IPS-20b (cell line): ENCODE measurements around the gene FAM149B1.
"Not testable (repeated sequence)": the region's sequence is repeated elsewhere in the genome, so short reads cannot be mapped to it uniquely, and the experiment has no call there.

Source experiments
- H3K27ac ChIP-seq: one replicate; pipeline ENCODE4 v1.5.1; 2013; ENCODE audit warnings: low read length
- H3K27me3 ChIP-seq: 2 replicates; pipeline ENCODE4 v1.6.1; 2013; ENCODE audit warnings: mild to moderate bottlenecking, low read length, inconsistent platforms; ENCODE audit not compliant: insufficient read depth
- H3K36me3 ChIP-seq: 2 replicates; pipeline ENCODE4 v1.6.1; 2013; ENCODE audit warnings: low read depth, mild to moderate bottlenecking, inconsistent platforms, low read length, moderate library complexity; ENCODE audit not compliant: insufficient read depth
- H3K4me1 ChIP-seq: 2 replicates; pipeline ENCODE4 v1.6.1; 2013; ENCODE audit warnings: mild to moderate bottlenecking, control low read depth, inconsistent platforms, low read length, moderate library complexity; ENCODE audit not compliant: insufficient read depth
- H3K4me3 ChIP-seq: 2 replicates; pipeline ENCODE4 v1.5.1; 2013; ENCODE audit warnings: mild to moderate bottlenecking, low read length, inconsistent platforms
- H3K9ac ChIP-seq: 2 replicates; pipeline ENCODE4 v1.6.1; 2013; ENCODE audit warnings: low read depth, mild to moderate bottlenecking, inconsistent platforms, low read length, moderate library complexity
- H3K9me3 ChIP-seq: 2 replicates; pipeline ENCODE4 v1.6.1; 2013; ENCODE audit warnings: mild to moderate bottlenecking, low read depth, low read length, inconsistent platforms; ENCODE audit not compliant: insufficient read depth

The FAM149B1 gene

GRCh38 chr10:73167783-73168464 lies at the start of gene FAM149B1, which contains the start of gene ECD:
Gene FAM149B1, plus strand, starts transcription at chr10:73168119. Its CDS starts 221 bp downstream, at chr10:73168340.
Gene ECD, minus strand, starts transcription at chr10:73168008. Its CDS starts 4,071 bp downstream, at chr10:73163937.
- Histone ChIP-seq H3K9ac (peak within 1 kb of the TSS; percentile 92), H3K4me3 (peak within 1 kb of the TSS; percentile 93), H3K27ac (peak within 1 kb of the TSS; percentile 91), H3K4me1 (no peaks in the 10 kb centered on the region), H3K27me3 (no peaks in the 10 kb centered on the region), H3K9me3 (no peaks in the 10 kb centered on the region), H3K36me3 (peaks cover 13% of the 10 kb centered on the region)

GRCh38 chr10:73119457-73119856 lies 48.5 kb upstream of the FAM149B1 start:
- Histone ChIP-seq H3K36me3 (peaks cover 7% of the 10 kb centered on the region), H3K27ac (no peak overlapping the region)

GRCh38 chr10:73119952-73120351 lies 48.0 kb upstream of the FAM149B1 start:
- H3K27ac ChIP-seq = no peak overlapping the region
- peaks cover 5% of the 10 kb centered on the region; the same call in 1 of the 2 replicates for H3K4me1 ChIP-seq
- no peak overlapping the region for H3K9ac ChIP-seq

More at GRCh38 chr10:73119457-73119856, 48.5 kb upstream of the FAM149B1 start:
- Histone ChIP-seq H3K9me3 (no peaks in the 10 kb centered on the region), H3K4me1 (peaks cover 5% of the 10 kb centered on the region; the same call in 1 of the 2 replicates), H3K4me3 (no peak overlapping the region), H3K9ac (no peak overlapping the region), H3K27me3 (no peaks in the 10 kb centered on the region)

GRCh38 chr10:73126343-73126742 lies 41.6 kb upstream of the FAM149B1 start:
- Histone ChIP-seq H3K27me3 (no peaks in the 10 kb centered on the region), H3K9me3 (no peaks in the 10 kb centered on the region), H3K4me1 (no peaks in the 10 kb centered on the region), H3K4me3 (no peak overlapping the region), H3K36me3 (peaks cover 38% of the 10 kb centered on the region), H3K9ac (no peak overlapping the region; the same call in 1 of the 2 replicates), H3K27ac (no peak overlapping the region)

More at GRCh38 chr10:73119952-73120351, 48.0 kb upstream of the FAM149B1 start:
- Histone ChIP-seq H3K36me3 (peaks cover 9% of the 10 kb centered on the region), H3K27me3 (no peaks in the 10 kb centered on the region), H3K9me3 (no peaks in the 10 kb centered on the region), H3K4me3 (no peak overlapping the region)

GRCh38 chr10:73131301-73131700 lies 36.6 kb upstream of the FAM149B1 start:
- peaks cover 69% of the 10 kb centered on the region for H3K36me3 ChIP-seq
- no peak overlapping the region for H3K27ac ChIP-seq
- no peak overlapping the region for H3K4me3 ChIP-seq
- no peaks in the 10 kb centered on the region for H3K27me3 ChIP-seq
- no peaks in the 10 kb centered on the region for H3K9me3 ChIP-seq
- no peaks in the 10 kb centered on the region for H3K4me1 ChIP-seq
- no peak overlapping the region for H3K9ac ChIP-seq

- H3K27ac ChIP-seq = no peak overlapping the region
- H3K27me3 ChIP-seq = no peaks in the 10 kb centered on the region
- H3K9ac ChIP-seq = no peak overlapping the region
- H3K4me1 ChIP-seq = no peaks in the 10 kb centered on the region
- no peak overlapping the region for H3K4me3 ChIP-seq
- H3K36me3 ChIP-seq = peaks cover 69% of the 10 kb centered on the region
- no peaks in the 10 kb centered on the region for H3K9me3 ChIP-seq
Observed at GRCh38 chr10:73131913-73132686, 35.8 kb upstream of the FAM149B1 start.

- Histone ChIP-seq H3K9me3 (no peaks in the 10 kb centered on the region), H3K9ac (no peak overlapping the region), H3K27ac (no peak overlapping the region), H3K36me3 (peaks cover 84% of the 10 kb centered on the region), H3K27me3 (no peaks in the 10 kb centered on the region), H3K4me1 (no peaks in the 10 kb centered on the region), H3K4me3 (no peak overlapping the region)
Observed at GRCh38 chr10:73134727-73135126, 33.2 kb upstream of the FAM149B1 start.

GRCh38 chr10:73136627-73137026 lies 31.3 kb upstream of the FAM149B1 start:
- Histone ChIP-seq H3K4me1 (no peaks in the 10 kb centered on the region), H3K9me3 (no peaks in the 10 kb centered on the region), H3K4me3 (no peak overlapping the region), H3K9ac (no peak overlapping the region), H3K36me3 (peaks cover 81% of the 10 kb centered on the region), H3K27me3 (no peaks in the 10 kb centered on the region), H3K27ac (no peak overlapping the region)

- Histone ChIP-seq H3K9ac (no peak overlapping the region), H3K4me3 (no peak overlapping the region), H3K27ac (no peak overlapping the region), H3K36me3 (peaks cover 79% of the 10 kb centered on the region), H3K9me3 (no peaks in the 10 kb centered on the region), H3K4me1 (no peaks in the 10 kb centered on the region), H3K27me3 (no peaks in the 10 kb centered on the region)
Observed at GRCh38 chr10:73139251-73139650, 28.7 kb upstream of the FAM149B1 start.

- no peaks in the 10 kb centered on the region for H3K9me3 ChIP-seq
- no peaks in the 10 kb centered on the region for H3K27me3 ChIP-seq
- H3K4me3 ChIP-seq = no peak overlapping the region
- no peak overlapping the region for H3K27ac ChIP-seq
- H3K9ac ChIP-seq = no peak overlapping the region
- no peaks in the 10 kb centered on the region for H3K4me1 ChIP-seq
- H3K36me3 ChIP-seq = peaks cover 79% of the 10 kb centered on the region
Observed at GRCh38 chr10:73141603-73142002, 26.3 kb upstream of the FAM149B1 start.

- H3K36me3 ChIP-seq = peaks cover 76% of the 10 kb centered on the region
- H3K9ac ChIP-seq, H3K4me1 ChIP-seq, H3K27ac ChIP-seq, H3K4me3 ChIP-seq, H3K9me3 ChIP-seq, H3K27me3 ChIP-seq: not testable (repeated sequence)
Observed at GRCh38 chr10:73150633-73151413, 17.1 kb upstream of the FAM149B1 start.
